ENCODE measurements around the gene OR2M5.

DNA sequence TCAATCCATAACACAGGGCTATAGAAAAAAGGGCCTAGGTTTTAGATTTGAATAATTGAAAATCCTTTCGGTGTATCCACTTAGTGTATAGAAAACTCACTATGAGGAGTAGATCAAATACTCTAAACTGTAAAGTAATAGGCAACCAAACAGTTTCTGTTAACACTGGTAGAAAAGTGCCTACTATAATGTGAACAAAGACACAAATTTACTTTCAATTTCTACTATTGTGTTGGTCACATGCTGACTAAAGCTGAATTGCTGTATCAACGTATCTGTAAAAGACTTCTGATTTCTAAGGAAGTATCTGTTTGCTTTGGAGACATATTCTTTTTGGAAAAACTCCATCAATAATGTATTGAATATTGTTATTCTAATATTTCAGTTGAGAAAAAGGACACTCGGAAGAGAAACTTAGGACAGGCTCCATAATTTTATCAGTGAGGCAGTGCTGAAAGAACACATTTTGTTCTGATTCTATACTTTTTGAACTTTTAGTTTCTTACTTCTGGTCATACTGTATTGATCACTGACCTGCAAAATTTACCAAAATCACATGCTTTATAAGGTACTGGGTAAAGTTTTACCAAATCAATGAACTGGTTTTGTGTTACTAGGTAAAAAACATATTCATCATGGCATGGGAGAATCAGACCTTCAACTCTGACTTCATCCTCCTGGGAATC, at the start of gene OR2M5:
- TF ChIP-seq, protein P1, sequence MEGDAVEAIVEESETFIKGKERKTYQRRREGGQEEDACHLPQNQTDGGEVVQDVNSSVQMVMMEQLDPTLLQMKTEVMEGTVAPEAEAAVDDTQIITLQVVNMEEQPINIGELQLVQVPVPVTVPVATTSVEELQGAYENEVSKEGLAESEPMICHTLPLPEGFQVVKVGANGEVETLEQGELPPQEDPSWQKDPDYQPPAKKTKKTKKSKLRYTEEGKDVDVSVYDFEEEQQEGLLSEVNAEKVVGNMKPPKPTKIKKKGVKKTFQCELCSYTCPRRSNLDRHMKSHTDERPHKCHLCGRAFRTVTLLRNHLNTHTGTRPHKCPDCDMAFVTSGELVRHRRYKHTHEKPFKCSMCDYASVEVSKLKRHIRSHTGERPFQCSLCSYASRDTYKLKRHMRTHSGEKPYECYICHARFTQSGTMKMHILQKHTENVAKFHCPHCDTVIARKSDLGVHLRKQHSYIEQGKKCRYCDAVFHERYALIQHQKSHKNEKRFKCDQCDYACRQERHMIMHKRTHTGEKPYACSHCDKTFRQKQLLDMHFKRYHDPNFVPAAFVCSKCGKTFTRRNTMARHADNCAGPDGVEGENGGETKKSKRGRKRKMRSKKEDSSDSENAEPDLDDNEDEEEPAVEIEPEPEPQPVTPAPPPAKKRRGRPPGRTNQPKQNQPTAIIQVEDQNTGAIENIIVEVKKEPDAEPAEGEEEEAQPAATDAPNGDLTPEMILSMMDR (optimal IDR thresholded peaks at IDR 0.05 in 1 of 3, IDR thresholded peaks at IDR 0.05 in 1 of 3, conservative IDR thresholded peaks at IDR 0.05 in 1 of 3; ENCODE audit: extremely low read depth in 1 of 3, insufficient read depth in 2 of 3, low read length in 3 of 3): no peak
- TF ChIP-seq EZH2 (IDR thresholded peaks at IDR 0.05; ENCODE audit: low read length): no peak
